ENCODE measurements around the gene PLCL2.

DNA sequence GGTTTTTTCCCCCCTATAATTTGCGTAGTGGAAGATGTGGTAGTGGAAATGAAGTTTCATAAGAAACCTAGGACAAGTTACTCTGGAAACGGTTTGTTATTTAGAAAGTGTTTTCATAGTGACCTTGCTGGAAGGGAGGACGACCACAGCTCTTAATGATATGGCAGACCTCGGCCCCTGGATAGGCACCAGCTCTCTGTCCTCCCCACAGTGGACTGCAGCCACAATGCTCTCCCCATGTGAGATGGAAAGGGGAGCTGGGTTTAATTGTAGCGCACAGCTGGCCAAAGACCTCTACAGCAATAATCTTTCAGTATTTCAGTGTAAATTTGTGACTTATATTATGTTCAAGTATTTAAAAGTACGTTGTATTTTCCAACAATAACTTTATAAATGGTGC lies 151.2 kb downstream of the PLCL2 start:
- TF ChIP-seq, protein P1, sequence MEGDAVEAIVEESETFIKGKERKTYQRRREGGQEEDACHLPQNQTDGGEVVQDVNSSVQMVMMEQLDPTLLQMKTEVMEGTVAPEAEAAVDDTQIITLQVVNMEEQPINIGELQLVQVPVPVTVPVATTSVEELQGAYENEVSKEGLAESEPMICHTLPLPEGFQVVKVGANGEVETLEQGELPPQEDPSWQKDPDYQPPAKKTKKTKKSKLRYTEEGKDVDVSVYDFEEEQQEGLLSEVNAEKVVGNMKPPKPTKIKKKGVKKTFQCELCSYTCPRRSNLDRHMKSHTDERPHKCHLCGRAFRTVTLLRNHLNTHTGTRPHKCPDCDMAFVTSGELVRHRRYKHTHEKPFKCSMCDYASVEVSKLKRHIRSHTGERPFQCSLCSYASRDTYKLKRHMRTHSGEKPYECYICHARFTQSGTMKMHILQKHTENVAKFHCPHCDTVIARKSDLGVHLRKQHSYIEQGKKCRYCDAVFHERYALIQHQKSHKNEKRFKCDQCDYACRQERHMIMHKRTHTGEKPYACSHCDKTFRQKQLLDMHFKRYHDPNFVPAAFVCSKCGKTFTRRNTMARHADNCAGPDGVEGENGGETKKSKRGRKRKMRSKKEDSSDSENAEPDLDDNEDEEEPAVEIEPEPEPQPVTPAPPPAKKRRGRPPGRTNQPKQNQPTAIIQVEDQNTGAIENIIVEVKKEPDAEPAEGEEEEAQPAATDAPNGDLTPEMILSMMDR (IDR thresholded peaks at IDR 0.05): no peak
- TF ChIP-seq POLR2A (IDR thresholded peaks at IDR 0.05): no peak
- no peak for TF ChIP-seq EP300 (IDR thresholded peaks at IDR 0.05)

Measured in ovary (tissue), 3 donors.